ENCODE results near the gene CELF5. TPM values are rescaled to one million over a fixed set of nuclear protein-coding genes. Genes with fewer than 3 reads are reported as not detected.

CELF5 gene
- total and polyA plus RNA-seq, 2 donors (not counting 1 experiment from before 2014, with no cell fraction given): 0.15 TPM; not detected in 1

DNA sequence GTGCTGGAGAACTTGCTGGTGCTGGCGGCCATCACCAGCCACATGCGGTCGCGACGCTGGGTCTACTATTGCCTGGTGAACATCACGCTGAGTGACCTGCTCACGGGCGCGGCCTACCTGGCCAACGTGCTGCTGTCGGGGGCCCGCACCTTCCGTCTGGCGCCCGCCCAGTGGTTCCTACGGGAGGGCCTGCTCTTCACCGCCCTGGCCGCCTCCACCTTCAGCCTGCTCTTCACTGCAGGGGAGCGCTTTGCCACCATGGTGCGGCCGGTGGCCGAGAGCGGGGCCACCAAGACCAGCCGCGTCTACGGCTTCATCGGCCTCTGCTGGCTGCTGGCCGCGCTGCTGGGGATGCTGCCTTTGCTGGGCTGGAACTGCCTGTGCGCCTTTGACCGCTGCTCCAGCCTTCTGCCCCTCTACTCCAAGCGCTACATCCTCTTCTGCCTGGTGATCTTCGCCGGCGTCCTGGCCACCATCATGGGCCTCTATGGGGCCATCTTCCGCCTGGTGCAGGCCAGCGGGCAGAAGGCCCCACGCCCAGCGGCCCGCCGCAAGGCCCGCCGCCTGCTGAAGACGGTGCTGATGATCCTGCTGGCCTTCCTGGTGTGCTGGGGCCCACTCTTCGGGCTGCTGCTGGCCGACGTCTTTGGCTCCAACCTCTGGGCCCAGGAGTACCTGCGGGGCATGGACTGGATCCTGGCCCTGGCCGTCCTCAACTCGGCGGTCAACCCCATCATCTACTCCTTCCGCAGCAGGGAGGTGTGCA lies 45.3 kb upstream of the CELF5 start:
- no peak for DNase-seq
- ChIA-PET POLR2A (no interaction called here), CTCF (interaction anchor here (1.0 kb wide), 1 partner anchor 9 kb away, joined by 3 read pairs; no protein-coding TSS in a partner anchor)
- Histone ChIP-seq H3K9me3 (ENCODE audit: control extremely low read depth in 1 of 3, control insufficient read depth in 2 of 3, insufficient read depth in 1 of 3, low read length in 2 of 3) (peaks cover 0 to 27% (median 11%) of the 10 kb centered on the region in 3 donors), H3K27ac (ENCODE audit: low read length in 2 of 2) (peak overlapping the region; percentile 80 to 94), H3K79me2 (ENCODE audit: control insufficient read depth, insufficient read depth, low read length) (peaks cover 62% of the 10 kb centered on the region), H3K4me3 (ENCODE audit: control extremely low read depth in 1 of 5, extremely low read depth in 1 of 5, insufficient read depth in 1 of 5, low read depth in 2 of 5, low read length in 4 of 5) (peak overlapping the region; percentile 84 to 99 (median 91)), H3K4me2 (replicated peaks; ENCODE audit: low read depth, low read length, poor library complexity, severe bottlenecking) (peak overlapping the region; percentile 98), H2AFZ (ENCODE audit: insufficient read depth, low read depth, low read length, poor library complexity, severe bottlenecking) (peak overlapping the region; percentile 50), H3K9ac (ENCODE audit: low read length) (peak overlapping the region; percentile 77), H4K20me1 (ENCODE audit: control insufficient read depth, insufficient read depth, low read length, poor library complexity, severe bottlenecking) (peaks cover 56% of the 10 kb centered on the region), H3K27me3 (replicated peaks in 1 of 4; ENCODE audit: control extremely low read depth in 1 of 4, control insufficient read depth in 3 of 4, insufficient read depth in 4 of 4, low read length in 3 of 4) (no peaks in the 10 kb centered on the region), H3K4me1 (ENCODE audit: control insufficient read depth in 2 of 2, insufficient read depth in 2 of 2, low read length in 2 of 2) (peaks cover 41 to 62% of the 10 kb centered on the region in 2 donors), H3K36me3 (replicated peaks in 1 of 2; ENCODE audit: control extremely low read depth in 1 of 2, control insufficient read depth in 1 of 2, extremely low read depth in 1 of 2, insufficient read depth in 2 of 2, low read length in 1 of 2) (peaks cover 0 to 33% of the 10 kb centered on the region in 2 experiments)
- Mint-ChIP-seq H3K4me1 (peaks cover 44% of the 10 kb centered on the region), H3K27ac (peak overlapping the region; percentile 96), H3K9me3 (ENCODE audit: insufficient read depth) (no peaks in the 10 kb centered on the region), H3K4me3 (peak overlapping the region; percentile 98), H3K27me3 (no peaks in the 10 kb centered on the region)
- WGBS (ENCODE audit: insufficient coverage): 0% methylated on average over 52 of the region's 52 CpGs
- peak; percentile 11 for ATAC-seq (ENCODE audit: low read depth)
- TF ChIP-seq, protein P1, sequence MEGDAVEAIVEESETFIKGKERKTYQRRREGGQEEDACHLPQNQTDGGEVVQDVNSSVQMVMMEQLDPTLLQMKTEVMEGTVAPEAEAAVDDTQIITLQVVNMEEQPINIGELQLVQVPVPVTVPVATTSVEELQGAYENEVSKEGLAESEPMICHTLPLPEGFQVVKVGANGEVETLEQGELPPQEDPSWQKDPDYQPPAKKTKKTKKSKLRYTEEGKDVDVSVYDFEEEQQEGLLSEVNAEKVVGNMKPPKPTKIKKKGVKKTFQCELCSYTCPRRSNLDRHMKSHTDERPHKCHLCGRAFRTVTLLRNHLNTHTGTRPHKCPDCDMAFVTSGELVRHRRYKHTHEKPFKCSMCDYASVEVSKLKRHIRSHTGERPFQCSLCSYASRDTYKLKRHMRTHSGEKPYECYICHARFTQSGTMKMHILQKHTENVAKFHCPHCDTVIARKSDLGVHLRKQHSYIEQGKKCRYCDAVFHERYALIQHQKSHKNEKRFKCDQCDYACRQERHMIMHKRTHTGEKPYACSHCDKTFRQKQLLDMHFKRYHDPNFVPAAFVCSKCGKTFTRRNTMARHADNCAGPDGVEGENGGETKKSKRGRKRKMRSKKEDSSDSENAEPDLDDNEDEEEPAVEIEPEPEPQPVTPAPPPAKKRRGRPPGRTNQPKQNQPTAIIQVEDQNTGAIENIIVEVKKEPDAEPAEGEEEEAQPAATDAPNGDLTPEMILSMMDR (IDR thresholded peaks at IDR 0.05): no peak
- TF ChIP-seq EZH2 (IDR thresholded peaks at IDR 0.05; ENCODE audit: borderline replicate concordance, insufficient read depth, low read depth, low read length, poor library complexity, severe bottlenecking): no peak
- intact Hi-C loops (cut with micrococcal nuclease): loop anchor here (1.0 to 10.0 kb wide), 2 partner anchors 31 to 886 kb away; partner anchors contain the start of gene ZBTB7A

Data from B cell (primary cell).